Fibroblast of peridontal ligament (primary cell): ENCODE measurements around the gene MAP3K10.

Experiments
- DNase-seq: peaks from one replicate; pipeline ENCODE4 v3.0.0-alpha.2; 2010; ENCODE audit errors: extremely low read depth

Gene MAP3K10

GRCh38 chr19:40233811-40234389, 42.7 kb downstream of the MAP3K10 start:
- DNase-seq = no peak

DNA sequence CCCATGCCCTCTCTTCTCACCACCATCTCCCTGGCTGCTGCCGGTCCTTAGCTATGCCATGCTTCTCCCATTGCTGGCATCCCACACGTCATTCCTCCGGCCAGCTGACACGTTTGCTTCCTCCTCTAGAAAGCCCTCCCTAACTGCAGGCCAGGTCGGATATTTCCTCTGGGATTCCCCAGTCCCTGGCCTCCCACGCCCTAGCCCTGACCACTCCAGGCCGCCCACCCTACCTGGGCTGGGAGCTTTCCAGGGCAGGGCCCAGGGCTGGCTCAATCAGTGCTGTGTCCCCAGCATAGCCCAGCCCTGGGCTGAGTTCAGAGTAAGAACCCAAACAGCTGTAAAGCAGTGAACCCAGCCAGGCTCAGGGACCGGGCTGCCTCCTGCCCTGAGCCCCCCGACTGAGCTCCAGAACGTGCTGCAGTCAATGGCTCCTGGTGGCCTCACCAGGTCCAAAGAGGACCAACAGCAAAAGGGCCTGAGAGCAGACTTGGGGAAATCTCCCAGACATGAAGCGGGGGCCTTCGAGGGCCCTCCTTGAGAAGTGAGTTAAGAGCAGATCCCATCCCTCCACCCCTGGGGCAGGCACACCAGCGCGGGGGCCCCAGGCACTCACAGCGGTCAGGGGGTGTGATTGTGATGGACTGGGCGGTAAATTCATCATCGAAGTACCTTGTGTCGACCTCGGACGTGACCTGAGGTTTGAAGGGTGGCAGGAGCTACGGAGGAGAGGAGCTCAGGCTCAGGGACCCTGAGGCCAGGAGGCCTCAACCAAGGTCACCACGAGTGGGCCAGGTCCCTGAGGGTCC, 43.4 kb downstream of the MAP3K10 start:
- DNase-seq = no peak

- no peak for DNase-seq
Observed at GRCh38 chr19:40235238-40236025, 44.2 kb downstream of the MAP3K10 start.

- DNase-seq = no peak
Observed at GRCh38 chr19:40236026-40236355, 44.8 kb downstream of the MAP3K10 start.

DNA sequence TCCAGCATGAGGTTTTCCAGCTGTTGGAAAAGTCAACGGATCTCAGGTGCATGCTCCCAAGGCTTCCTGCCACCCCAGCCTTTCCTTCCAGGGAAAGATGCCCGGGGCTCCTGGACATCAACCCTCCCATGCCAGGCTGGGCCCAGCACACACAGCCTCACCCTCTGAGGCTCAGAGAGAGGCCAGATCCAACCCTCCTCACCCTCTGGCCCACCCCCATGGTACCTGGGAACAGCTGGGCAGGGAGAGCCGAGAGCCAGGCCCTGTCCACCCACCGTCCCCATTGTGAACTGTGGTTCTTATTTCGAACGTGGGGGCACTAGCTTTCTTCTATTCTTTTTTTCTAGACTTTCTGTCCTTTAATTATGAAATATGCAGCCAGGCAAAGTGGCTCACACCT, 45.1 kb downstream of the MAP3K10 start:
- no peak for DNase-seq

- DNase-seq = no peak
Observed at GRCh38 chr19:40237791-40238190, 46.6 kb downstream of the MAP3K10 start.

DNA sequence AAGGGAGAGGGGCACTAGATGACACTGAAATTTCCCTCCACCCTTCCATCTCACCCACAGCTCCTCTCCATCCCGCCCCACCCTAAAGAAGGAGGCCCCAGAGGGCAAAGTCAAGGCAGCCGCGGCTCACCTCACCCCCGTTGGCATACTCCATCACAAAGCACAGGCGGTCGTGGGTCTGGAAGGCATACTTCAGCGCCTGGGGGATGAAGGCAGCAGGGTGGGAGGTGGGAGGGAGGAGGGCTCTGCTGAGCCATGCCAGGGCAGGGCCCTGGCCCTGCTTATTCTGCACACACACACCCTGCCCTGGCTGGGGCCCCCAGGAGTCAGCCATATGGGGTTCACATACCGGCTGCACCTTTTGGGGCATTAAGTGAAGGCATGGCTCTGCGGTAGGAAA, 47.5 kb downstream of the MAP3K10 start:
- no peak for DNase-seq

DNA sequence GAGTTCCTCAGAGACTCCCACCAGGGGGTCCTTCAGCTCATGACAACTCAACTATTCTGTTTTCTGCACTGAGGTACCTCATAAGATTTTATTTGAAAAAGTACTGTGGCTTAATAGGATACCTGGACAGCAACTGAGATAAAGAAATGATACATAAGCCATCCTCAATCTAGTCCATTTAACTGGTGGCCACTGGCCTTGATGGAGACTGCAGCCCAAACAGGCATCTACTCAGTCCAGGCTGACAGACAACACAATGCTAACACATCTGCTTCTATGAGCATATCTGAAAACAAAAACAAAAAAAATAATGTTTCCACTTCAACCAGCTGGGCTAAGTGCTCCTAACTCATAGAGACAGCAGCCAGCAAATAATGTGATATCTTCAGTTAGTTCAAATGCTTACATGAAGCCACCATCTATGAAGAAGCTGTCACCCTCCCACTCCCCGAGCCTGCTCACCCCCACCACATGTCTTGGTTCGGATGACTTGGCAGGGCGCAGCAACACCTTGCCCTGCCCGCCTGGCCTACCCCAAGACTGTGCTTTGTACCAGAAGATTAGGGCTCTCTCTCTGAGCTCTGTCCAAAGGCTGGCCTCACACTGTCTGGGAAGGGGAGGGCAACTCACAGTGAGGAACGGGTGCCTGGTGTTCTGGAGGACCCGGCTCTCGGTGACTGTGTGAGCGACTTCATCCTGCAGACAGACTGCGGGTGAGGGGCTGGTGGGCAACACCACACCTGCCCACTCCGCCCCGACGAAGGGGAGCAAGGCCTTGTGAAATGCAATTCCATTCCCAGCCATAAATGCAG, 48.4 kb downstream of the MAP3K10 start:
- no peak for DNase-seq

GRCh38 chr19:40240332-40240731, 49.1 kb downstream of the MAP3K10 start:
- no peak for DNase-seq

DNA sequence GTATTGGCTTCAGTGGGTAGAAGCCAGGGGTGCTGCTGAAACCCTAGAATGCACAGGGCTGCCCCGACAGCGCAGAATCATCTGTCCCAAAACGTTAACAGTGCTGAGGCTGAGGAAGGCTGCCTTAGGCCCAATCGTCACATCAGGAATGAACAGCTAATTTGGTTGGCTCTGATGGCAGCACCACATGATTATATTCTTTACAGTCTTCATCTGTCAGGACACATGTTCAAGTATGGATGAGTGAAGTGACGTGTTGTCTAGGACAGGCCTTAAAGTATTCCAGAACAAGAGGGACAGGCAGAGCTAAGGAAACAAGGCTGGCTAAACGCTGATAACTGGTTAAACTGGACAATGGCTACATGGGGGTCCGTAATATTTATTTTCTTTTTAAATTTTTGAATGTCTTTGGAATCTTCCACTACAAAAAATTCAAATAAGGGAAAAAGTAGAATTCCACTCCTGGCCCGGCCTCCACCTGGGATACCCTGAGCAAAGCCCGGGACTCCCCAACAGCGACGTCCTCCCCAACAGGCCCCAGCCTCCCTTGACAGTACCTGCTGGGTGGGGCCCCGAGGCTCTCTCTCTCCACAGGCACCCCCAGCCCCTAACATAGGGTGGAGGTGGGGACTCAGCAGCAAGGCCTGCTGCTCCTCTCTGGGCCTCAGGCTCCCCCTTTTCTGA, 50.0 kb downstream of the MAP3K10 start:
- no peak for DNase-seq

DNA sequence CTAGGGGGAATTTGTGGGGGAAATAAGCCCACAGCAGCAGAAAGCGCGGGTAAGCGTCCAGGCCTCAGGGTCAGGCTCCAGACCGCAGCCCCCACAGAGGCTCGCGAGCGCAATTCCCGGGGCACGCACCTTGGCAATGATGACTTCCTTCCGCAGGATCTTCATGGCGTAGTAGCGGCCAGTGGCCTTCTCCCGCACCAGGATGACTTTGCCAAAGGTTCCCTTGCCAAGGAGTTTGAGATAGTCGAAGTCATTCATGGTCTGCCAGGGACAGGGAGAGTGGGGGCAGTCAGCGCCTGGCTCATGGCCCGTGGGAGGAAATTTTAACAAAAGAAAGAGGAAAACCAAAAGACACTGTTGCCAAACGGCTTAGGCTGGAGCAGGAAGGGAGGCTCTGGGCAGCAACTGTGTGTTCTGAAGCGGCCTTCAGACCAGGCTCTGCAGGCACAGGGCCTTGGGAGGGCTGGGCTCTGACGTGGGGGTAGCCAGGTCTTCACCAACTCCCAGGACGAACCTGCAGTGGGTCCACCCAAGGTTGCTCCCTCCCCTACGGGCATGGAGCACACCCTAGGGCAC, 50.7 kb downstream of the MAP3K10 start:
- no peak for DNase-seq

DNA sequence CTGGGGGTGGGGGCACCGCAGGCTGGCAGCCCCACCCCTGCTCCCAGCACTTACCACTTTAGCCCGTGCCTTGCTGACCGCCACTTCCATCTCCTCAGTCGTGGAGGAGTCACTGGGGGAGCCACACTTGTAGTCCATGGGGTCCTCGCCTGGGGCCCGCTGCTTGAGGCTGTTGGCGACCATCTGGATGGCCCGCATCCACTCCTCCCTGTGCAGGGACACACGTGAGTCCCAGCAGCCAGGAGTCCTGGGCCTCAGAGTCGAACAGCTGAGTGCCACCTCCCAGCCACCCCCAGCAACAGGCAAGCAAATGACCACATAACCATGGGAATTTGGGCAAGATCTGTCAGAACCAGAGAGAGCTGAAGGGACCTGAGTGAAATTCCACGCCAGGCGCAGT, 51.3 kb downstream of the MAP3K10 start:
- no peak for DNase-seq

DNA sequence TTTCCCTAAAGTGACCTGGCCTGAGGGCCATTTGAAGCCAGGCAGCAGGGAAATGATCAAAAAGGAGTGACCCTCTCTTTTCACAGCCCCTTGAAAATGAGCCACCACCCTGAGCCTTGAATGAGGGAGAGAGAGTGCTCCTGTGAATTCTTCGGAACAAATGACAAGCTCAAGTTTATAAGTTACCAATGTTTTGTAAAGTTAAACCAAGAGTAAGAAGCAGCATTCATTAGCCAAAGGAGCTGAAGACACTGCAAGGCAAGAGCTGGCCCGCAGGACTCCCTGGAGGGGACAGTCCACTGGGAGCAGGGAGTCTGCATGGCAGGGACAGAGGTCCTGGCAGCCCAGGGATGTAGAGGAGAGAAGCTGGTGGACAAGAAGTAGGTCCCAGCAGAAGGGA, 52.0 kb downstream of the MAP3K10 start:
- DNase-seq = no peak

GRCh38 chr19:40244579-40245317, 53.5 kb downstream of the MAP3K10 start:
- no peak for DNase-seq

GRCh38 chr19:40245506-40246128, 54.4 kb downstream of the MAP3K10 start:
- DNase-seq = no peak

- no peak for DNase-seq
Observed at GRCh38 chr19:40246292-40247073, 55.3 kb downstream of the MAP3K10 start.

DNA sequence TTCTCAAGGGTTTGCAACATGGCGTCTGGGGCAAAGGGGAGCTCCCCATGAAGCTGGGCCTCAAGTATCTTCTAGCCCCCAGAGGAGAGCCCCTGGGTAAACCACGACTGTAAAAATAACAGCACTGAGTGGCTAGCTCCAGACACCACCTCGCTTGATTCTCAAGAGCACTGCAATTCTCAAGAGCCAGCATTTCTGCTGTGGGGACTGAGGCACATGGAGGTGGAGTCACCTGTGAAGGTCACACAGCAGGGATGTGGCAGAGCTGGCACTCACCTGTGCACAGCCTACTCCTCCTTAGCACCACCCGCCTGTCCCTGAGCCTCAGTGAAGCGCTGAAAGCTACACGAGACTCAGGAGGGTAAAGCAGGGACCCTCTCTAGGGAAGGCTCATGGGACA, 56.0 kb downstream of the MAP3K10 start:
- DNase-seq = no peak

DNA sequence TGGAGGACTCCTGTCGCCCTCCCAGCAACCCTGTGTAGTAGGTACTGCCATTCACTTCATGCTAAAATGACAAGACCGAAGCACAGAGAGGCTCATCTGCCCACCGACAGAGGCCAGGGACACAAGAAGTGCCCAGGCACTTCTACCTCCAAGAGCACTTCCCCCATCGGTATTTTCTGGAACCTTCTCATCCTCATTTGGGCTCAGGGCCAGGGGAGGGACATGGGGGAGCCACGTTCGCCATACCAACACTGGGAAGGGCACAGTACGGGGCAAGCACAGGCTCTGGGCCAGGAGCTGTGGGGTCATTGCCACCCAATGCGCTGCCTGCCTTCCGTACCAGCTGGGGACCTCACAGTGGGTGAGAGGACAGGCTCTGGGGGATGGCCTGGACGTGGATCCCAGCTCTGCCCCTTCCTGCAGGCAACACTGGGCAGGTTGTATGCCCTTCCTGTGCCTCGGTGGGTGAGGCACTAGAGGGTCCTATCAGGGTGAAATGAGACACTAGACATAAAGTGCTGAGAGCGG, 56.6 kb downstream of the MAP3K10 start:
- no peak for DNase-seq

GRCh38 chr19:40249201-40249600, 58.0 kb downstream of the MAP3K10 start:
- DNase-seq = no peak
